RKO (cell line): ENCODE results near the gene DQX1.
"Not testable (repeated sequence)": the region's sequence is repeated elsewhere in the genome, so short reads cannot be mapped to it uniquely, and the experiment has no call there.

ENCODE experiments used
- DNase-seq: peaks from one replicate; pipeline ENCODE4 v3.0.0-alpha.2; 2016; ENCODE audit warnings: low spot score

The DQX1 gene, protein sequence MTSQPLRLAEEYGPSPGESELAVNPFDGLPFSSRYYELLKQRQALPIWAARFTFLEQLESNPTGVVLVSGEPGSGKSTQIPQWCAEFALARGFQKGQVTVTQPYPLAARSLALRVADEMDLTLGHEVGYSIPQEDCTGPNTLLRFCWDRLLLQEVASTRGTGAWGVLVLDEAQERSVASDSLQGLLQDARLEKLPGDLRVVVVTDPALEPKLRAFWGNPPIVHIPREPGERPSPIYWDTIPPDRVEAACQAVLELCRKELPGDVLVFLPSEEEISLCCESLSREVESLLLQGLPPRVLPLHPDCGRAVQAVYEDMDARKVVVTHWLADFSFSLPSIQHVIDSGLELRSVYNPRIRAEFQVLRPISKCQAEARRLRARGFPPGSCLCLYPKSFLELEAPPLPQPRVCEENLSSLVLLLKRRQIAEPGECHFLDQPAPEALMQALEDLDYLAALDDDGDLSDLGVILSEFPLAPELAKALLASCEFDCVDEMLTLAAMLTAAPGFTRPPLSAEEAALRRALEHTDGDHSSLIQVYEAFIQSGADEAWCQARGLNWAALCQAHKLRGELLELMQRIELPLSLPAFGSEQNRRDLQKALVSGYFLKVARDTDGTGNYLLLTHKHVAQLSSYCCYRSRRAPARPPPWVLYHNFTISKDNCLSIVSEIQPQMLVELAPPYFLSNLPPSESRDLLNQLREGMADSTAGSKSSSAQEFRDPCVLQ

DNA sequence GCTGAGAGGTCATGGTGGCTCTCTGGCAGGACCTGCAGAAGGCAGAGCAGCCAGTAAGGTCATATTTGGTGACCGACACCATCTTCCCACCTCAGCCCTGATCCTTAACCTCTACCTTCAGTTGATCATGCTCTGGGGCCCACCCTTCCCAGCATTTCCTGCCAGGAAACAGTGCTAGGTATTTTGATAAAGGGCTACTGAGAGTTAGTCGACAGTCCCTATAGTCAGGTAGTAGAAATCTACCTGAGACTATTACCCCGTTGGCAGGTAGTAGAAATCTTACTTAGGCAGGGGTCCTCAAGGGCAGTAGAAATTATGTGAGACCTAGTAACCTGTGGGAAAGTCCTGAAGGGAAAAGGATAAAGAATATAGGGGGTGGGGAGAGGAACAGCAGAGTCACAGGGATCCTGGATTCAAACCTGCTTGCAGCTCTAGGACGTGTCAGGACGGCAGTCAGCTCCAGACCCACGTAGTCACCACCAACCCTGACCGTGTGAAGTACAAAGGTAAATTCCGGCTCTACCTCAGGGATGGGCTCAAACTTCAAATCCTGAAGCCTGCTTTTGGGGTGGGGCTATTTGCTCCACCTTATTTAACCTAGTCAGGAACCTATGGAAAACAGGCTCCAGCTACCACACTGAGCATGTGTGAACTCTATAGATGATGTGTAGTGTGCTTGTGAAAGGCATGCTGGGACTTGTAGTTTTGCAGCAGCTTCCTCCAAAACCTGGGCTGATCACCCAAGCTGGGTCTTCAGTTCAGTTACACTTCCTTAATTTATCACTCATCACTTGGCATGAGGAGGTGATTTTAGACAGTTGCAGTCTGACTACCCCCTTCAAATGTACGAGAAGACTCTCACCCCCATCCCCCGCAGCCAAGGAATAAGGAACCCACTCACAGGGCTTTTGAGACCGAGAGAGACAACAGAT, at the start of gene DQX1:
TSS of gene DQX1 (minus strand) at position 515 of the 932 bp plus-strand sequence. CDS start at position 13, 502 bp downstream.
- peak; percentile 61 for DNase-seq

DNA sequence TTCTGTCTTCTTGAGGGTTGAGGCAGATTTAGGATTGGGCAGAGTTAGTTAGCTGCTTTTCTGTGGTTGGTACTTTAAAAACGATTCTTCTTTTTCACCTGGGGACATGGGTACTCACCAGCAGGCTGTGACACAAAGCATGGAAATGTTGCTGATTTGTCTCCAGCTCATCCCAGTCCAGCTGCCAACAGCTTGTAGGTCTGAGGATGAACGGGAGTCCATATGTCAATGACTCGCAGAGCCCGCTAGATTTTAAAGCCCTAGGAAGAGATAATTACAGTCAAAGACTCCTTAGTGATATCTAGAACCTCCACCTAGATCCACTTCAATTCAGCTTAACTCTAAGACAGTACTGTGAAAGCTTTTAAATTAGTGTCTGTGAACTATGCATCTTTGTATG, 49.3 kb upstream of the DQX1 start:
- no peak for DNase-seq

DNA sequence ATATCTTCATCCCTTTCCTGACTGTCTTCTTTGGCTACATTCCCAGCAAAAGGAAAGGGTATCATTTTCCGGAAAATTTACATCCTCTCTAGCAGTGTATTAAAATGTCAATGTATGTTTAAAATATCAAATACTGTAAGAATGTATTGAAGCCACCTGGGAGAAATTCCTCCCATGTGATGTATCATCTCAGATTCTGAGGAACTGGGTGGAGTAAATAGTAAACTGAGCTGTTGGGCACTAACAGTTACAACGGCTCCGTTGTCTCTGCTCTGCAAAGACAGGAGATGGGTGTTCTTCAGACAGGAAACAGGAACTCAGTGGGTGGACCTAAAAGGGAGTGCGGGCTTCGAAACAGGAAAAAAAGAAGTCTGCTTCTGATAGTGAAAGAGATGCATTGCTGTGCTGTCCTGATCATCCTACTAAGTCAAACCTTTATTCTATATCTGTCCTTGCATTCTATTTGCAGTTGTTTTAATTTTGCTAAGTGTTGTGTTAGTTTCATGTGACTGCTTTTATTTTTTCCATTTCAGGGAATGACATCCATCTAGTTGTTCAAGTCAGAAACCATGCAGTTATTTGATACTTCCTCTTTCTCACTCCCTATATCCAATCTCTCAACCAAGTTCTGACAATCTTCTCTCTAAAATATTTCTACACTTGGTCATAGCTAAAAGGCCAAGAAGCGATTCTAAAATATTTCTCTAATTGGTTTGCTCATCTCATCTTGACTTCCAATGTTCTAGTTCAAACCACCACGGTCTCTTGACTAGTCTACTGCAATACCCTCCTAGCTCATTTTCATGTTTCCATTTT, 47.9 kb upstream of the DQX1 start:
- DNase-seq = no peak

DNA sequence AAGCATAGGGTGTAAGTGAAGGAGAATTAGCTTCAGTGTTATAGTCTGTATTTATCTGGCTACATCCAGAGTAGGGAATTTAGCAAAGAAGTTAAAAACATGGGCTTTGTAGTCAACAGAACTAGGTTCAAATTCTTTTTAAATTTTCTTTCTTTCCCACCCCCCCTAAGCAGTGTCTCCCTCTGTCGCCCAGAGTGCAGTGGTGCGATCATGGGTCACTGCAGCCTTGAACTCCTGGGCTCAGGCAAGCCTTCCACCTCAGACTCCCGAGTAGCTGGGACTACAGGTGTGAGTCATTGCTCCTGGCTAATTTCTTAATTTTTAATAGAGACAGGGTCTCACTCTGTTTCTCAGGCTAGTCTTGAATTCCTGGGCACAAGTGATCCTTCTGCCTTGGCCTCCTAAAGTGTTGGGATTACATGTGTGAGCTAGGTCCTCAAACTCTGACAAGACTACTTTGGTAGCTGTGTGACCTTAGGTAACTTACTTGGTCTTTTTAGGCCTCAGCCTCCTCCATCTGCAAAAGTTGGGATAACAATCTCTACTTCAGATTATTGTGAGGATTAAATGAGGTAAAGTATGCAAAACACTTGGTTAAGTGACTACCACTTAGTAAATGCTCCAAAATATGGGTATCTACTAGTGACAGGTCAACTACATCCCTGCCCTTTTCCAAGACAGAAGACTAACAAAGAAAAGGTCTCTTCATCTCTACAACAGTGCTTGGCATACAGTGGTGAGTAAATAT, 46.3 kb upstream of the DQX1 start:
- DNase-seq = no peak

DNA sequence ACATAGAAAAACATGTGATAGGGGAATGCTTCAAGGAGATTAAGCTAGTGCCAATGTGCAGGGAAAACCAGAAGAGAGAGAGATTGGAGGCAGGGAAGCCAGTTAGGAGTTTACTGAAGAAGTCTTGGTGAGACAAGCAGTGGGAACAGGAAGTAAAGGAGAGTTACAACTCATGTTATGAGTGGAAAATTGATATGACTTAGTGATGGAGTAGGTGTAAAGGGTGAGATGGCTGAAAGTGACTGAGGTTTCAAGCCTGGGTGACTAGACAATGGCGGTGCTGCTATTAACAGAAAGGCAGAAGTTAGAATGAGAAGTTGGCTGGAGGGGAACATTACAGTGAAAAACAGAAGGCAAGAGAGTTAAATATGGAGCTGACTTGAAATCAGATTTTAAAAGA, 45.0 kb upstream of the DQX1 start:
- no peak for DNase-seq

DNA sequence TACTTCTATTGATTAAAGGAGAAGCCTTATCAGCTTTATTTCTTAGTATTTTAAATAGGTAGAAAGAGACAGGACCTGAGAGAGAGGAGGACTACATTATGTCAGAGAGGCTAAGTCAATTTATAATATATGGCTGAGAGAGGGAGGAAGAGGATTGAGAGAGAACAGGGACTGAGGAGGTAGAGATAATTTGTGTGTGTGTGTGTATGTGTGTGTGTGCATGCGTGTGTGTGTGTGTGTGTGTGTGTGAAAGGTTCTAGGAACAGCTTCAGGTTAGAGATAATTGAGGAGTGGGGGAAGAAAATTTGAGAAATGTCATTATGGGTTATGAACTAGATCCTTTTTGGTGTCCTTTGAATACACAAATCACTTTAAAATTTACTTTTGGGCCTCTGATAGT, 43.7 kb upstream of the DQX1 start:
- no peak for DNase-seq

DNA sequence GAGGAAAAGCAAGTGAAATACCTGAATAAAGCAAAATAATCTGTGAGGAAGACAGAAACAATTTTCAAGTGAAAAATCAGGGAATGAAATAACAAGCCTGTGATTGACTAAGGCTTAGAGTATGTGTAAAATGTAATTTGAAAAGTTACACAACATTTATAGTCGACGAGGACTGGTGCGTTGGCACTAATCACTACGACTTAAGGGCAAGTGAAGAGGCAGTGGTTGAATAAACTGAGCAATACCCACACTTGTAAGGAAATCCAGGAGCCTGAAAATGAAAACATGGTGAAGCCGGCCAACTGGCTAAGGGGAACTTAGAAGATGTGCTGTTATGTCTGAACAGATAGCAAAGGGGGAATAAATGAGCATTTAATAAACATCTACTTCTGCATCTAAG, 41.9 kb upstream of the DQX1 start:
- DNase-seq = no peak

DNA sequence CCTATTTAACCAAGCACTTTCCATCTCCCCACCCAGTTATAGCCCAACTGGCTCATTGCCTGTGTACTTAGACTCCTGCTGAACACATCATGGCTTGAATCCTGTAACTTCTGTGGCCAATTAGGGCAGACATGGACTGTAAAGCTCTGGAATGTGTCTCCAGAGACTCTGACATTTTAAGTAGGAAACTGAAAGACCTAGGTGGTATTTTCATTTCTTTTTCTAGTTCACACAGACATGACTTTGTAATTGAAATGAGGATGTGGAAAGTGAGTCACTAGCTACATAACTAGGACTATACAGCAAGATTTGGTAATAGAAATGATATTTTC, 40.7 kb upstream of the DQX1 start:
- DNase-seq = no peak

DNA sequence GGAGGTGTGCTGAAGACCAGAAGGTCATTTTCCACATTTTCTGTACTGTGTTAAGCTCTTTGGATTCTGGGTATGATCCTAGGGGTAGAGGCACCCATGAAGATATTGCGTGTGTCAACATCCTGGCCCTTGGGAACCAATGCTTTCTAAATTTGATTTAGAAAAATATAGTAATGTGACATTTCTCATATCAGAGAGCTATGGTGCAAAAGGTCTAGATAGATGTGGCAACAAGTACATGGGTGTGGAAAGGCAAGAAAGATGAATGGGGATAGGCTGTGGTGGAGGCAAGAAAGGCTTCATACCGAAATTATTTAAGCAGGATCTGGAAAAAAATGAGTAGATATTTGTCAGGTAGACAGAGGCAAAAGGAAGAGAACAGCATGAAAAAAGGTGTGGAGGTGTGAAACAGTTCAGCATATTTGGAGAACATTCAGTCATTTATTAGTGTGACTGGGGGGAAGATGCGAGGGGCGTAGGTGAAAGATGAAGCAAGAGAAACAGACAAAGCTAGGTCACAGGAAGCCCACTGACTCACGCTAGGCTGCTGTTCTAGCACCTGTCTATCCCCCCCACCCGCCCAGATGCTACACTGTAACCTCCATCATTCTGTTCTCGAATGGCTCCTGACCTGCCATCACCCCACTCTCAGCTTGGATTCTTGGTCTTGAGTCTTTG, 40.2 kb upstream of the DQX1 start:
- no peak for DNase-seq

DNA sequence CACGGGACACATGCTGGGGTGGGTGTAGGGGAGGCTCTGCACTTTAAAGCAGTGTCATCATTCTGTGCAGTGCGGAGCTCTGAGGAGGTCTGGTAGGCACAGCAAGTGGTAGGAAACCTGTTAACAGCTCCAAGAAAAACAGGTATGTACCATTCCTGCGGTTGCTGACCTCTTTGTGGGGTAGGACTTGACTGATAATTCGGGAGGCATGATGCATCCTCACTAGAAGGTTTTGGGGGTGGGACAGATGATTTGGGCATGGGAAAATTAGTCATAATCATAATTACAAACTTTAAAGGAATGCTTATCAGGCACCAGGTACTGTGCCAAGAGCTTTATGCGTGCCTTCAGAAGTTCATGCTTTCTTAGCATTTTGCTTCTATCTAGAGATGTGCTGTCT, 38.2 kb upstream of the DQX1 start:
- DNase-seq = no peak

DNA sequence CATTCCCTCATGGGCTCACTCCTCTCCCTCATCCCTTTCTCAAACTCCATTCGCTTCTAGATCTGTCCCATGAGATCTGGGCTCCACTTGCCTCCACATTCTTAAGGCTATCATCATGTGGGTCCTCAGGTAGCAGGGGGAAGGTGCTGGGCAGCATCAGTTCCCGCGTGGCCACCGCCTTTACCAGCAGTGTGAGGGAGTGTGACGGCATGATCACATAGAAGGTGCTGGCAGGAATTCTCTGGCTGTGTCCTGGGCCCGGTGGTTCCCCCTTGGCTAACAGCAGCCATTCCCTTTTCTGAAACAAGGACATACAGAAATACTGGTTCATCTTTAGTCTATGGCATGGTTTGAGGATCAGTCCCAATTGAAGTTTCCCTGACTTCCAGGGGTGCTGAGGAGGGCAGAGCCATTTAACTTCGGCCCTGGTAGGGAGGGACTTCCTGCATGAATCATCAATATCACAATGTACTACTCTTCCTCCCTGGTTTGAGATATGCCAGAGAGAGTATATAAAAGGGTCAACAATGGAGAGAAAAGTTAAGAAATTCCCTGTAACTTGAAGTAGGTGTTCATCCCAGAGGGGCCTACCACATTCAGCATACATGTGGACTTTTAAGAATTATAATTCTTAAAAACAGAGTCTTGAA, 36.2 kb upstream of the DQX1 start:
- no peak for DNase-seq

DNA sequence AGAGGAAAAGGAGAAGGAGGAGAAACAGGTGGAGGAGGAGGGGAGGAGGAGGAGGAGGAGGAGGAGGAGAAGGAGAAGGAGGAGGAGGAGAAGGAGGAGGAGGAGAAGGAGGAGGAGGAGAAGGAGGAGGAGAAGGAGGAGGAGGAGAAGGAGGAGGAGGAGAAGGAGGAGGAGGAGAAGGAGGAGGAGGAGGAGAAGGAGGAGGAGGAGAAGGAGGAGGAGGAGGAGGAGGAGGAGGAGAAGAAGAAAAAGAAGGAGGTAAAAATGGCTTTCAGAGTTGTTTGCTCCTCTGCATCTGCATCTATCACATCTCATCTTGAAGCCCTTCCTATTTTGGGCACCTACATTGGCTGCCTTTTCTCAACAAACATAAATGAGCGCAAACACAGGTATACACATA, 35.0 kb upstream of the DQX1 start:
- not testable (repeated sequence) for DNase-seq

DNA sequence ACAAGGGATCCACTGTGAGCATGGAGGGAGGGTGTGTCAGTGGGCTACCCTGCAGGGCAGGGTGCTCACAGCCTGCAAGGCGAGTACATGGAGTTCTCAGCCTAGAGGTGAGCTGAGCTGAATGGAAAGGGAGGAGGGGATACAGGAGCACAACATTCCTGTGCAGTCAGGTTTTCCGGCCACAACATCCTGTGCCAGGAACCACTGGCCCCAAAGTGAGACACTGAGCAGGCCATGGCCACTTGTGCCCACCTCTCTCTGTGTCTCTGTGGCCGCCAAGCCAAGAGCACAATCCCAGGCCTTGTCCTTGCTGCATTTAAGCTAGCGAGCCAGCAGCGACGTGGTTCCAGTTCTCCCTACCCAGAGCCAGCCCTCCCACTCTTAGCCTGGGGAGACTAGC, 34.6 kb upstream of the DQX1 start:
- no peak for DNase-seq

DNA sequence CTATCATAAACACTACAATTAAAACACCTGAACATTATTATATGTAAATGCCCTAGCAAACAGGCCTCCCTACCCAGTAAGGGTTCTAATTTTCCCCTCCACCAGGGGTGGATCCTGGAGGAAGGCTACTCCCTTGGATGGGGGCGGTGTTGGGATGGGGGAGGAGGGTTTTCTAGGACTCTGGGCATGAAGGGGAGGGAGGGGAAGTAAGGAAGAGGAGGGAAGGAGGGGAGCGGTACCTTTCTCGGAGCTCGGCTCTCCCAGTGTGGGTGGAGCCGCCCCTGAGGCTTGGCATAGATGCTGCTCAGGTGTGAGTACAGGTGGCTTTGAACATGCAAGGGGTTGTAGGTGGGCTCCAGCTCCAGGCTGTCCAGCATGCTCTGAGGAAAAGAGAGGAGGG, 33.9 kb upstream of the DQX1 start:
- no peak for DNase-seq

DNA sequence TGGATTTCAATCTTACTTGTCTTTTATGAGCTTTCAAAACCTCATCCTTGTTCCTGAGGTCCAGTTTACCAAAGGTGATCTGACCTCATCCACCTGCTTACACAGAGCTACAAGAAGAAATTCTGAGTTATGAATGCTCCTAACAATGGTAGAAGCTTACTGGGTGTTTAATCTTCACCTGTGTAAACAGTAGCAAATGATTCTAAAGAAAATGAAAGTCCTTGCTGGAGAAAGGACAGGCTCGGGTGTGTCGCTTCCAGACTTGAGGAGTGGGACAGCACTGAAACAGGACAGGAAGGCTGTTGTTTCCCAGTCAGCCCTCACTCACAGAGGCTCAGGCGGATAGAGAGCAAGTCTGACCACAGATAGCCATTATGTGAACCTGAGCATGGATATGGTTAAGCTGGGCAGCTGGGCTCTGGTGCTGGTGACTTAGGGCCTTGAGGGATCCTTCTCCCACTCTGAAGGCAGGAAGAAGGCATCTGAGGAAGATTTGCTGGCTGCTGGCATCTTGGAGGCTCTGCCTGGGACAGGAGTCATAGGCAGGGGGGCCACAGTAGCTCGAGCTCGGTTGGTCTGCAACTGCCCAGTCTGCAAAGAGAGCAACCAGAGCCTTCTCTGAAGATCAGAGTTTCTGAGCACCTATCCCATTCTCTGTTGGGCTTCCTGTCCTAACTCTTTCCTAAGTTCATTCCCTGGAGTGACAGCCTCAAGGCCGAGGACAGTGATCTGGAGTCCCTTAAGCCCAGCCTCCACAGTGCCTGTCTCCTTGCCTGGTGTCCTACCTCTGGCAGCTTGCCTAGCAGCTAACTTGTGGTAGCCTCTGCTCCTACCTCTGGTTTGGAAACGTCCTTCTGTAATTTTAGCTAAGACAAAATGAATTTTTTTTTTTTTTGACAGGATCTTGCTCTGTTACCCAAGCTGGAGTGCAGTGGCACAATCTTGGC, 32.5 kb upstream of the DQX1 start:
- no peak for DNase-seq

DNA sequence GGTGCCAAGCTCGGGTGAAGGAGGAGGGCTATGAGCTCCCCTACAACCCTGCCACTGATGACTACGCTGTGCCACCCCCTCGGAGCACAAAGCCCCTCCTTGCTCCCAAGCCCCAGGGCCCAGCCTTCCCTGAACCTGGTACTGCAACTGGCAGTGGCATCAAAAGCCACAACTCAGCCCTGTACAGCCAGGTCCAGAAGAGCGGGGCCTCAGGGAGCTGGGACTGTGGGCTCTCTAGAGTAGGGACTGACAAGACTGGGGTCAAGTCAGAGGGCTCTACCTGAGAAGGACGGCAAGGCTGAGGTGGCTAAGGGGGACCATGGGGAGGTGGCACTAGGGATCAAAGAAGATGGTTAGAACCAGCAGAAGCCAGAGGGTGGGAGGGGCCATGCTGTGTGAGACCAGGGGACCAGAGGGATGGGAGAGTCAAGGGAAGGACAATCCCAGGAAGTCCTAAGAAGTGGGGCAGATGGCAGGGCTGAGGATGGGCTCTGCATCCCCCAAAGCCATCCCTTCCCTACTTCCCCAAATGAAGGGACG, 30.9 kb upstream of the DQX1 start:
- DNase-seq = no peak

DNA sequence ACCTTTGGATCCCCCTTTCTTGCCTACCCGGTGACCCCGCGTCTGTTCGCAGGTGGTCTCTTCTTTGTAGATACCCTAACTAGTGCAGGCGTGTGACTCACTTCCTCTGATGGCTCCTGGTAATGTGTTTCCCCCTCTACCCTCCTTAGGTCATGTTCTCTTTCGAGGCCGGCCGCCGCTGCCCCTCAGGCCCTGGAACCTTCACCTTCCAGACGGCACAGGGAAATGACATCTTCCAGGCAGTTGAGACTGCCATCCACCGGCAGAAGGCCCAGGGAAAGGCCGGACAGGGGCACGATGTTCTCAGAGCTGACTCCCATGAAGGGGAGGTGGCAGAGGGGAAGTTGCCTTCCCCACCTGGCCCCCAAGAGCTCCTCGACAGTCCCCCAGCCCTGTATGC, 30.1 kb upstream of the DQX1 start:
- no peak for DNase-seq

DNA sequence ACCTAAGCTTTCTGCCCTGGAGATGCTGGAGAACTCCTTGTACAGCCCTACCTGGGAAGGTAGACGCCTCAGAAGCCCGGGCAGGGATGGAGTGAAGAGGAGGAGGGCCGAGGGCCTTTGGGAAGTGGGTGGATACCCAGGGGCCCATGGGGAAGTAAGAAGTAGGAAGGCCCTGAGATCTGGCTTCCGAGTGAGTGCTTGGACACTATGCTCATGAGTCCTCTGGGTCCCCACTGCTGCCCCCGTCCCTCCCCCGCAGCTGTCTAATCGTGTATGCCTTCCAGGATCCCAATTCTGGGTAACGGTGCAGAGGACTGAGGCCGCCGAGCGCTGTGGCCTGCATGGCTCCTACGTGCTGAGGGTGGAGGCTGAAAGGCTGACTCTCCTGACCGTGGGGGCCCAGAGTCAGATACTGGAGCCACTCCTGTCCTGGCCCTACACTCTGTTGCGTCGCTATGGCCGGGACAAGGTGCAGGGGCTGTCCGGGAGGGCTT, 29.6 kb upstream of the DQX1 start:
- DNase-seq = no peak
